GM13976 (cell line): ENCODE data around the gene EID3.

Experiments used
- DNase-seq: peaks from one replicate; pipeline ENCODE4 v3.0.0; 2012; ENCODE audit warnings: low spot score
- CTCF ChIP-seq: IDR thresholded peaks from 2 replicates; pipeline ENCODE4 v1.5.1; 2012; ENCODE audit warnings: borderline replicate concordance, mild to moderate bottlenecking; ENCODE audit not compliant: insufficient read depth; ENCODE audit errors: extremely low read depth, missing control alignments, control extremely low read depth
- in situ Hi-C: fragments of 300-500 bp; cut with MboI; formaldehyde crosslinking; loops from one replicate; pipeline ENCODE4 v1.12.0; 2022; ENCODE audit warnings: low sequenced_read_pairs, mixed read lengths, inconsistent platforms; ENCODE audit not compliant: unreplicated experiment

EID3 gene

GRCh38 chr12:104345234-104346066, 41.9 kb downstream of the EID3 start:
- TF ChIP-seq CTCF, result no peak

GRCh38 chr12:104347374-104348075, 44.0 kb downstream of the EID3 start:
- no peak for TF ChIP-seq CTCF
- in situ Hi-C loops, result no loop called here
- no peak for DNase-seq

More at GRCh38 chr12:104345234-104346066, 41.9 kb downstream of the EID3 start:
- in situ Hi-C loops, result no loop called here
- DNase-seq, result no peak

GRCh38 chr12:104348283-104348993, 44.9 kb downstream of the EID3 start:
- TF ChIP-seq CTCF, result no peak
- in situ Hi-C loops, result no loop called here
- DNase-seq, result no peak

- in situ Hi-C loops, result no loop called here
- TF ChIP-seq CTCF, result no peak
- DNase-seq, result no peak
Observed at GRCh38 chr12:104348994-104349494, 45.5 kb downstream of the EID3 start.

GRCh38 chr12:104350211-104351056, 46.9 kb downstream of the EID3 start:
- no peak for DNase-seq
- TF ChIP-seq CTCF, result no peak
- in situ Hi-C loops, result no loop called here
